Subcutaneous abdominal adipose tissue (tissue), 5 donors: ENCODE data around the gene NISCH.

Experiments
- H3K27ac ChIP-seq: one replicate; pipeline ENCODE4 v1.7.0; 2013; ENCODE audit warnings: low read depth, mild to moderate bottlenecking, inconsistent platforms, low read length, moderate library complexity
- H3K27me3 ChIP-seq, 5 donors: one replicate each; pipeline ENCODE4 v1.7.0; 2013; ENCODE audit warnings: low read length in 5 of 5, inconsistent platforms in 1 of 5; ENCODE audit not compliant: control insufficient read depth in 5 of 5, insufficient read depth in 4 of 5
- H3K36me3 ChIP-seq, 5 donors: one replicate each; pipeline ENCODE4 v1.7.0; 2013; ENCODE audit warnings: low read length in 5 of 5; ENCODE audit not compliant: control insufficient read depth in 5 of 5, insufficient read depth in 5 of 5
- H3K4me1 ChIP-seq, 5 donors: one replicate each; pipeline ENCODE4 v1.7.0; 2013; ENCODE audit warnings: low read length in 5 of 5, mild to moderate bottlenecking in 3 of 5, moderate library complexity in 1 of 5; ENCODE audit not compliant: control insufficient read depth in 5 of 5, insufficient read depth in 5 of 5
- H3K4me3 ChIP-seq, 5 donors: one replicate each; pipeline ENCODE4 v1.7.0; 2013; ENCODE audit warnings: low read length in 5 of 5, low read depth in 1 of 5
- H3K9ac ChIP-seq, 5 donors: one replicate each; pipeline ENCODE4 v1.7.0; 2013; ENCODE audit warnings: low read length in 5 of 5, mild to moderate bottlenecking in 4 of 5, moderate library complexity in 3 of 5
- H3K9me3 ChIP-seq, 5 donors: one replicate each; pipeline ENCODE4 v1.7.0; 2013; ENCODE audit warnings: low read length in 5 of 5; ENCODE audit not compliant: control insufficient read depth in 5 of 5
- donor health status: healthy.
- donor health status: healthy.
- donor health status: healthy.
- donor health status: healthy.
- donor health status: healthy.

The NISCH gene

DNA sequence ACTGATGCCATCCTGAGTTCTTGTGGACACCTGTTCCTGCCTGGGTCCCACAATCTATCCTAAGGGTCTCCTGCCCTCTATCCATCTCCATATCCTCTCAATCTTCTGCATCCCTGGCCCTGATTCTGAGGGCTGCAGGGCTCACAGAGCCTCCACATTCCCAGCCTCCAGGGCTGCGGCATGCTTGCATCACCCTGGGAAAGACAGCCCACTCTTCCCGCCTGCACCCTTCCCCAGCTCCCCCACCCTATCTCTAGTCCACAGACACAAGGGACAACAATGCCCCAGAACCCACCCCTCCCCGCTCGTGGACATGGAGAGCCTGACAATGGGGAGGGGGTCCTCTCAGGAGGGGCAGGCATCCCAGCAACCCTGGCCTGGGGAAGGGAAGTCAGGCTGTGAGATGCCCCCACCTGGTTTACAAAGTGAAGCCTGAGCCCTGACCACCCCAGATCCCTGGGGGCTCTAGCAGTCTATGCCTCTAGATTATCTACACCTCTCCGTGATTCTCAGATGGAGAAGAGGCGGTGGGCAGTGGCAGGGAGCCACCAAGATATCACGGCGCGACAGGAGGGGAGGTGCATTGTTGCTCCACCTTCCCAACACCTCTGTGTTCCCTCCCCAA lies 20.8 kb upstream of the NISCH start:
- peak overlapping the region in 4 of 5 donors; percentile 6 to 16 (median 14) for H3K4me3 ChIP-seq
- peaks cover 0 to 37% (median 29%) of the 10 kb centered on the region in 5 donors for H3K36me3 ChIP-seq
- no peaks in the 10 kb centered on the region for H3K9me3 ChIP-seq
- peak overlapping the region in 2 of 5 donors; percentile 1 to 12 for H3K9ac ChIP-seq
- peak overlapping the region; percentile 82 for H3K27ac ChIP-seq
- no peaks in the 10 kb centered on the region for H3K27me3 ChIP-seq
- H3K4me1 ChIP-seq: peaks cover 30 to 100% (median 94%) of the 10 kb centered on the region in 5 donors

DNA sequence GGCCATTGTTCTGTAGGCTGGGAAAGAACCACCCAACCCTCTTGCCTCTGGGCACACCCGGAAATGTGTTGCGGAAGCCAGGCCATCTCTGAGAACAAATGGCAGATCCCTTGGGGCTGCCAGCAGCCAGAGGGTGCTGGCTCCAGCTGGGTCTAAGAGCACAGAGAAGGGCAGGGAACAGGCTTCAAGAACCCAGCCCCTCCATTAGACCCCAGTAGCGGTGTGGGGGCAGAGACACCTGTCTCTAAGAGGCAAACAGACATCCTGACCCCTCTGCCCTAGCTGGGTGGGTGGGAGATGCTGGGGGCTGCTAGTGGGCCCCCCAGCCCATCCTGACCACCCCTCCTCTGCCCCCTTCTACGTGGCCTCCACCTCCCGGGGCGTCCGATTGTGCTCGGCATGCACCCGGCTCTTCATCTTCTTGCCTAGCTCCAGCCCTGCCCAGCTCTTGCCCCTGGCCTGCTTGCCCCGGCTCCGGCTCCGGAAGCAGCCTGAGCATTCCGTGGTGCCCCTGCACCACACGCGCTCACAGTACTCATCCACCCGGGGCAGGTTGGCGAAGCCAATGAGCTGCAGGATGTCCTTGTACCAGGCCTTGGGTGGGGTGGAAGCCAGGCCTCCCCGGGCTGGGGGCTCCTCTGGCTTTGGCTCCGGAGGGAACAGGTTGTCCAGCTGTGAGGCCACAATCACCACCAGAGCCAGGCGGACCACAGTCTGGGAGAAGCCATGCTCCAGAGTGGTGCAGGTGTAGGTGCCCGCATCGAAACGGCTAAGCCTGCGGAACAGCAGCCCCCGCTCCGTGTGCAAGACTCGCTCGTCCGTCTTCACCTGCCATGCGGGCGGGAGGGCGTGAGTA lies 19.9 kb upstream of the NISCH start:
- no peaks in the 10 kb centered on the region for H3K27me3 ChIP-seq
- peaks cover 0 to 46% (median 38%) of the 10 kb centered on the region in 5 donors for H3K36me3 ChIP-seq
- H3K9ac ChIP-seq: no peak overlapping the region
- peaks cover 30 to 100% (median 97%) of the 10 kb centered on the region in 5 donors for H3K4me1 ChIP-seq
- H3K27ac ChIP-seq: peak overlapping the region; percentile 82
- H3K4me3 ChIP-seq: peak overlapping the region in 4 of 5 donors; percentile 7 to 17 (median 15)
- no peaks in the 10 kb centered on the region for H3K9me3 ChIP-seq

DNA sequence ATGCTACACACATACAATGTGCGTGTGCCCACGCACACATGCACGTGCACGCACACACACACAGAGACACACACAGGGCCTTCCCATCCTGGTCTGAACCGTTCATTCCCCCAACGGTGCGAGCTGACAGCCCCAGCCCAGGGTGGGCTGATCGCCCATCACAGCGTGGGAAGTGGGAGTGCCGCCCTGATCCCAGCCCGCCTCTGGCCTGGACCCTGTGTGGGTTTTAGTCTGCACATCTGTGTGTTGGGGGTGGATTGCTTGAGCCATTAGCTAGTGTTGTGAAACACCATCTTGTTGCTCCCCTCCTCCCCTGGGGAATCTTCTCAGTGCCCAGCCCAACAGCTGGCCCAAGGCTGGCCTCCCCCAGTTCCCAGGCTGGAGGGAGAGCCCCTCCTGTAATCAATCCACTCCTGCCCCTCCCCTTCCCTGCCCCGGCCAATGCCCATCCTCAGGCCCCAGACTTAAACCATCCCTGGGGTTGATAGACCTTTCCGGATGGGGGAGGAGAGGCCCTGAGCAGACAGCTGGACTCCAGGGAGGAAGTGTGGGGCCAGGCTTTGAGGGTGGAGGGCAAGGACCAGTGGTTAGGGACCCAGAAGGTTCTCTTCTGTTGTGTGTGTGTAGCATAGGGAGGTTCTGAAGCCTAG lies 18.8 kb upstream of the NISCH start:
- peak overlapping the region; percentile 82 for H3K27ac ChIP-seq
- peaks cover 29 to 100% (median 98%) of the 10 kb centered on the region in 5 donors for H3K4me1 ChIP-seq
- no peaks in the 10 kb centered on the region for H3K9me3 ChIP-seq
- peak overlapping the region in 3 of 5 donors; percentile 16 to 49 (median 28) for H3K9ac ChIP-seq
- peak overlapping the region in 2 of 5 donors; percentile 6 to 23 for H3K4me3 ChIP-seq
- H3K27me3 ChIP-seq: no peaks in the 10 kb centered on the region
- peaks cover 0 to 58% (median 49%) of the 10 kb centered on the region in 5 donors for H3K36me3 ChIP-seq

DNA sequence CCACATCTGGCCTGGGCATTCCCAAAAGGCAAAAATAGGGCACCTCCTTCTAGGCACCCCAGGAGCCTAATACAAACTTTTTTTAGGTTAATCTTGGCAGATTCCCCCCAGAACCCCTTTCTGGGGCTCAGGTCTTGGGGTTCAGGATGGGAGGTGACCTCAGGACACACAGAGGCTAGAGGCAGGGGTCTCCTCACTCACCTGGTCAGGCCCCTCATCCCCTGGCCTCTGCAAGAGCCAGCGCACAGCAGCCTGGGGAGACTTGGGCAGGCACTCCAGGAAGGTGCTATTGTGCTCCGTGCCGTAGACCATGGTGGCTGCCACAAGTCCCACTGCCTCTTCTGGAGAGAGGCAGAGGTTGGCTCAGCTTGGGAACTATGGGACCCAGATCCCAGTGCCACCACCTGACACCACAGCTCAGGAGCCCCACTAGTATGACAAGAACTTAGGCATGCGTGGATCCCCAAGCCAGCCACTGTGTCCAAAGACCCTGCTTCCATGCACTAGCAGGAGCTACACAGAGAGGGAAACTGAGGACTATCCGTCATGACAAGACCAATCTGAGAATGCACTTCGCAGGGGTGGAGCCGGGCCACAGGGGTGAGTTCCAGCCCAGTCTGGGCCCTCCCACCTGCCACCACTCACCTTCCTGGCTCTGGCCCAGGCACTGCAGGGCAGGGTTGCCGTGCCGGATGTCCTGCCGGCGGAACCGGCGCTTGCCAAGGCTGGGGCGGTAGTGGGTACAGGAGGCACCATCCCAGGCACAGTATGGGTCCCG lies 17.9 kb upstream of the NISCH start:
- H3K4me1 ChIP-seq: peaks cover 25 to 100% (median 98%) of the 10 kb centered on the region in 5 donors
- H3K4me3 ChIP-seq: peak overlapping the region in 1 of 5 donors; percentile 1
- no peaks in the 10 kb centered on the region for H3K9me3 ChIP-seq
- peak overlapping the region; percentile 82 for H3K27ac ChIP-seq
- peaks cover 0 to 66% (median 51%) of the 10 kb centered on the region in 5 donors for H3K36me3 ChIP-seq
- H3K9ac ChIP-seq: peak overlapping the region in 3 of 5 donors; percentile 16 to 49 (median 28)
- no peaks in the 10 kb centered on the region for H3K27me3 ChIP-seq

DNA sequence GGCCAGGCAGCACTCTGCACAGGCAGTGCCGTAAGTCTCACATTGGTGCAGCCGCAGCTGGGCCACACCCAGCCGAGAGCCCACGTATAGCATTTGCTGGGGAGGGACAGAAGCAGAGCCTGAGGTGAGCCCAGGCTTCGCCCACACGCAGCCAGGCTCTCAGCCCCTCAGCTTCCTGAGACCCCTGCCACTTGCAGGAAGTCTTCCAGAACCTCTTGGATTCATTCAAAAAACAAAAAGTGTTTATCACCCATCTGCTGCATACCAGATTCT lies 17.4 kb upstream of the NISCH start:
- H3K36me3 ChIP-seq: peaks cover 0 to 70% (median 51%) of the 10 kb centered on the region in 5 donors
- peak overlapping the region; percentile 82 for H3K27ac ChIP-seq
- no peaks in the 10 kb centered on the region for H3K9me3 ChIP-seq
- peak overlapping the region in 1 of 5 donors; percentile 3 for H3K4me3 ChIP-seq
- no peaks in the 10 kb centered on the region for H3K27me3 ChIP-seq
- peak overlapping the region in 1 of 5 donors; percentile 33 for H3K9ac ChIP-seq
- H3K4me1 ChIP-seq: peaks cover 27 to 100% (median 98%) of the 10 kb centered on the region in 5 donors

DNA sequence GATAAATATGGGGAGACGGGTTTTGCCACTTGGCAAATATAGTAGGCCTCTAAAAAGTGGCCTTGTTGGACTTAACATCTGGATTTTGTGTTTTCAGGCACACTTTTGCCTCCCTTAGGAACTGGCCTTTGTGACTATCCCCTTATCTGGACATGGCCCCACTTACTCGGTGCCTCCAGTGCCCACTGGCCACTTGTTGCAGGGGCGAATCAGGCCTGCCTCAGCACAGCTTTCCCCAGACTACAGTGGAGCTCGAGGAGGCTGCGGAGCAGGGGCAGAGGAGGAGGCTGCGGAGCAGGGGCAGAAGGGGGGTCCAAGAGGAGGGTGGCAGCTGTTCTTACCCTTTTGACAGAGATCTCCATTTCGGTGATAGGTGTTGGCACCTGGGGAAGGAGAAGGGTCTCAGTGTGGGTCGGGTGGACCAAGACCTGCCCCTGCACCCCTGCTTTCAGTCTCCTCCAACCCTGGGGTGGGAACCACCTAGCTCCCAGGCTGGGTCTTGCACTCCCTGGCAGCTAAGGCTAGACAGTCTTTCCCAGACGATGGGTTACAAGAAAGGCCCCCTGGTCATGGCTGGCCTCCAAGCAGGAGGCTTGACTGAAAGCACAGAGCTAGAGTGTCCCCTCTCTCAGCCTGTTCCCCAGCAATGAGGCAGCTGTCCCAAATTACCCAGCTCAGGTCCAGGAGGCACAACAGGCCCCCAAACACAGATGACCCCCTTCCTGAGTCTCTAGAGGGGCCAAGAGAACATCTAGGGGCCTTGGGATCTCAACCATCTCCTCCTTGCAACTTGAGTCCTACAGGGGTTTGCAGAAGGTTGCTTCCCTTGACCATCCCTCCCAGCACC lies 16.6 kb upstream of the NISCH start:
- peaks cover 22 to 100% (median 98%) of the 10 kb centered on the region in 5 donors for H3K4me1 ChIP-seq
- no peaks in the 10 kb centered on the region for H3K9me3 ChIP-seq
- peak overlapping the region in 1 of 5 donors; percentile 3 for H3K4me3 ChIP-seq
- H3K36me3 ChIP-seq: peaks cover 0 to 70% (median 51%) of the 10 kb centered on the region in 5 donors
- H3K27me3 ChIP-seq: no peaks in the 10 kb centered on the region
- H3K27ac ChIP-seq: peak overlapping the region; percentile 29
- H3K9ac ChIP-seq: peak overlapping the region in 1 of 5 donors; percentile 33

DNA sequence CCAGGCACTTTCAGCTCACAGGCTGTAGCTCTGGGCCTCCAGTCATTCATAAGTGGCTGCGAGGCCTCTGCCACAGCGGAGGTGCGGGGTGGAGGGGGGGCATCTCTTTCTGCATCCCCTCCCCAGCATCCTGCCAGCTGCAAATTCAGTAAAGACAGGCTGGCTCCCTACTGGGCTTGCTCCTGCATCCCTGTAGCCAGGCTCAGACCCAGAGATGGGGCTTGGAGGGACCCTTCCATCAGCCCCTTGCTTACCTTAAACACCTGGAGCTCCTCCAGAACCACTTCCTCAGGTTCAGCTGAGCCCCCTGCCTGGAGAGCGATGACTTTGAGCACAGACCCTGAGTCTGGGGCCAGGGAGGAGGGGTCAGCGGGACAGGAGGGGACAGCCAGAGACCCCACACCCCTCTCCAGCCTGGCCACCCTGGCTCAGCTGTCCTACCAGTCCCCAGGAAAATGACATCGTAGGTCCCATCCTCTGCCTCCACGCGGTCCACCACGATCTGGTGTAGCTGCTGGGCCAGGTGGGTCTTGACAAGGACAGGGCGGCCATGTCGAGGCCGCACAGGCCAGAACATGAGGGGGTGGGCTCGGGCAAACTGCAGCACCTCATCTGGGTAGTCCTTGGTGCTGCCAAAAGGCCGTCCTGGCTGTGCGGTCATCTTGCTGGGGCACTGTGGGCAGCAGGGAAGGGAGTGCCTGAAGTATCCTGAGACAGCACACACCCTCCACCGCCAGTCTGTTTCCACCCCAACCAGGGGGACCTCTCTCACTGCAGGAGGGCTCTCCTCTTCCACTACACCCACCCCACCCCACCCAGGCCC lies 15.8 kb upstream of the NISCH start:
- Histone ChIP-seq H3K27ac (peak overlapping the region; percentile 42), H3K27me3 (no peaks in the 10 kb centered on the region)

DNA sequence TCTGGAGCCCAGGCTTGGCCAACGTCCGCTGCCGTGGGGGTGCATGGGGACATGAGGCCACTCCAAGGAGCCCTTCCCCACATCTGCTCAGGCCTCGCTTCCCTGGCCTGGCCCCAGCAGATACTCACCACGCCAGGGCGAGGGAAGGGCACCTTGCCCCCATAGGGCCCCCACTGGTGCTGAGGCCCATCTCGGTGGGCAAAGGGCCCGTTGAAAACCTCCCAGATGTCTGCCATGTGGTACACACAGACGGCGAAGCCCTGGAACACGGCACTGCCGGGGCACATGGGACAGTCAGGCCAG lies 15.2 kb upstream of the NISCH start:
- Histone ChIP-seq H3K36me3 (peaks cover 0 to 65% (median 51%) of the 10 kb centered on the region in 5 donors), H3K27me3 (no peaks in the 10 kb centered on the region), H3K4me1 (peaks cover 21 to 100% (median 97%) of the 10 kb centered on the region in 5 donors), H3K27ac (peak overlapping the region; percentile 42), H3K9me3 (no peaks in the 10 kb centered on the region), H3K4me3 (peak overlapping the region in 3 of 5 donors; percentile 7 to 91 (median 22)), H3K9ac (peak overlapping the region in 1 of 5 donors; percentile 2)

More for the DNA sequence above, 15.8 kb upstream of the NISCH start:
- Histone ChIP-seq H3K9ac (peak overlapping the region in 1 of 5 donors; percentile 2), H3K4me1 (peaks cover 22 to 100% (median 97%) of the 10 kb centered on the region in 5 donors), H3K9me3 (no peaks in the 10 kb centered on the region), H3K4me3 (no peak overlapping the region), H3K36me3 (peaks cover 0 to 69% (median 51%) of the 10 kb centered on the region in 5 donors)
